Activated naive CD8-positive, alpha-beta T cell treated with anti-CD3 and anti-CD28 coated beads for 36 hours (primary cell): ENCODE measurements around the gene CEP164. TPM values are rescaled to one million over a fixed set of nuclear protein-coding genes. Genes with fewer than 3 reads are reported as not detected.

Experiments
- DNase-seq: peaks from one replicate; pipeline ENCODE4 v3.0.0; 2021
- H3K27ac Mint-ChIP-seq: one replicate; pipeline ENCODE4 v1.8.0; 2022; ENCODE audit warnings: mild to moderate bottlenecking, moderate library complexity, mixed read lengths
- H3K27me3 Mint-ChIP-seq: one replicate; pipeline ENCODE4 v1.8.0; 2022; ENCODE audit warnings: mild to moderate bottlenecking, mixed read lengths
- H3K36me3 Mint-ChIP-seq: one replicate; pipeline ENCODE4 v1.8.0; 2021; ENCODE audit warnings: mild to moderate bottlenecking, mixed read lengths
- H3K4me1 Mint-ChIP-seq: one replicate; pipeline ENCODE4 v1.8.0; 2021; ENCODE audit warnings: mixed read lengths
- H3K4me3 Mint-ChIP-seq: one replicate; pipeline ENCODE4 v1.8.0; 2022; ENCODE audit warnings: mild to moderate bottlenecking, moderate library complexity, mixed read lengths
- H3K9me3 Mint-ChIP-seq: one replicate; pipeline ENCODE4 v1.8.0; 2022; ENCODE audit warnings: mixed read lengths
- total RNA-seq, 2 experiments: library from RNA; stranded (reverse); gene quantifications; one replicate each; pipeline ENCODE4 v1.2.3, GENCODE V29; 2021

The CEP164 gene
- total RNA-seq, 2 experiments from 2014 or later, result 24.8 to 28.3 TPM

- DNase-seq, result no peak
- H3K4me1 Mint-ChIP-seq, result no peaks in the 10 kb centered on the region
- H3K36me3 Mint-ChIP-seq, result no peaks in the 10 kb centered on the region
- H3K27ac Mint-ChIP-seq, result no peak overlapping the region
- no peaks in the 10 kb centered on the region for H3K9me3 Mint-ChIP-seq
- H3K27me3 Mint-ChIP-seq, result no peaks in the 10 kb centered on the region
- no peak overlapping the region for H3K4me3 Mint-ChIP-seq
Measured at GRCh38 chr11:117299351-117300282, 28.0 kb upstream of the CEP164 start.

DNA sequence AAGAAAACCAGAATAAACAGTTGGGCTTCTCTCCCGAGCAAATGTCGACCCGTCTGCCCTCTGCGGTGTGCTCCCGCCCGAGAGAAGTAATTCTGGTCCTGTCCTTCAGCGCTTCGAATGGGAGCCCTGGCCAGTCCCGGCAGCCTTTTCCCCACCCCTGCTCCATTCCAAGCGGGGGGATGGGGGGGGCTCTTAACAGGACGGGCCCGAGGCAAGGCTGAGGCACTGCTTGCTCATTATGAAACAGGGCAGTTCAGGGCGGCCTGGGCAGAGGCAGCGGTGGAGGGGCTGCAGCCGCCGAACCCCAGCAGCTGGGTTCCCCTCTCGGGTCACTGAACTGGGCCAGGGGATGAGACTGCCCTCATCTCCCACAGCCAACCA is 27.4 kb upstream of the CEP164 start:
- H3K9me3 Mint-ChIP-seq, result no peaks in the 10 kb centered on the region
- no peak overlapping the region for H3K4me3 Mint-ChIP-seq
- H3K36me3 Mint-ChIP-seq, result no peaks in the 10 kb centered on the region
- H3K27ac Mint-ChIP-seq, result no peak overlapping the region
- H3K4me1 Mint-ChIP-seq, result no peaks in the 10 kb centered on the region
- DNase-seq, result no peak
- no peaks in the 10 kb centered on the region for H3K27me3 Mint-ChIP-seq

GRCh38 chr11:117300773-117301172 is 26.9 kb upstream of the CEP164 start:
- Mint-ChIP-seq H3K36me3 (no peaks in the 10 kb centered on the region), H3K4me3 (no peak overlapping the region), H3K27ac (no peak overlapping the region), H3K4me1 (no peaks in the 10 kb centered on the region), H3K9me3 (no peaks in the 10 kb centered on the region), H3K27me3 (no peaks in the 10 kb centered on the region)
- DNase-seq, result no peak

- Mint-ChIP-seq H3K4me1 (no peaks in the 10 kb centered on the region), H3K9me3 (no peaks in the 10 kb centered on the region), H3K4me3 (no peak overlapping the region), H3K27me3 (no peaks in the 10 kb centered on the region), H3K27ac (no peak overlapping the region), H3K36me3 (no peaks in the 10 kb centered on the region)
- DNase-seq, result no peak
Measured at GRCh38 chr11:117302228-117302627, 25.4 kb upstream of the CEP164 start.

DNA sequence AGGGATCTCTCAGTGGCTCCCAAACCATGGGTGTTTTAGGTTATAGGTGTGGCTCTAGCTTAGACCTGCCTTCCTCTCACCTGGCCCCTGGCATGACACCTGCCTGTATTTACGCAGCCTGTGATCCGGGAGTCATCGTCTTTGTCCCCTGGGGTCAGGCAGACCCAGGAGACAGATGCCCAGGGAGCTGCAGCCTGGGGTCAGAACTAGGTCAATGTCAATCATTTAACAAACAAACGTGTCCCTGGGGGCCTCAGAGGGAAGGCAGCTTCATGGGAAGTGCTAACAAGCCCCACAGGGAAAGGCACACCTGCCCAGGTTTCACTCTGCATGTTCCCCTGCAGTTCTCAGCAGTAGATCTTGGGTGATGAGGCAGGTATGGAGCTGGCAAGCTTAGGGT is 24.6 kb upstream of the CEP164 start:
- DNase-seq, result no peak
- H3K27me3 Mint-ChIP-seq, result no peaks in the 10 kb centered on the region
- H3K9me3 Mint-ChIP-seq, result no peaks in the 10 kb centered on the region
- no peaks in the 10 kb centered on the region for H3K36me3 Mint-ChIP-seq
- no peaks in the 10 kb centered on the region for H3K4me1 Mint-ChIP-seq
- H3K27ac Mint-ChIP-seq, result no peak overlapping the region
- H3K4me3 Mint-ChIP-seq, result no peak overlapping the region

GRCh38 chr11:117303646-117304315 is 23.9 kb upstream of the CEP164 start:
- Mint-ChIP-seq H3K27me3 (no peaks in the 10 kb centered on the region), H3K4me1 (no peaks in the 10 kb centered on the region), H3K9me3 (no peaks in the 10 kb centered on the region), H3K36me3 (no peaks in the 10 kb centered on the region), H3K27ac (no peak overlapping the region), H3K4me3 (no peak overlapping the region)
- DNase-seq, result no peak

DNA sequence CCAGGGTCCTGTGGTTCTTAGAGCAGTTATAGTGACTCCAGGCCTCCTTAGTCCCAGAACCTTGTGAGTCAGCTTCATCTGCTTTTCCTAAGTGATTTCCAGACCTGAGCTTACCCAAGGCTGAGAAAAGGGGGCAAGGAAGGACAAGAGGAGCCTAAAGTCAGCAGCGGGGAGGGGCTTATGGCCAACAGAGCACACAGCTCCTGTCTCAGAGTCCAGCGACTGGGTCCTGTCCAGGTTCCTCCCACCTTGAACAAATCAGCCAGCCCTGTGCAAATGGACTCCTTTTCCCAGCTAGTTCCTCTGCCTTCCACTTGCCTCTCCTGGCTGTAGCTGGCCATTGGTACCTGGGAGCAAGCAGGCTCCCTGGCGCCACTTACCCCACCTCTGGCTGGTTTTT is 22.5 kb upstream of the CEP164 start:
- no peak overlapping the region for H3K27ac Mint-ChIP-seq
- no peaks in the 10 kb centered on the region for H3K27me3 Mint-ChIP-seq
- no peaks in the 10 kb centered on the region for H3K36me3 Mint-ChIP-seq
- no peak for DNase-seq
- H3K4me1 Mint-ChIP-seq, result no peaks in the 10 kb centered on the region
- no peaks in the 10 kb centered on the region for H3K9me3 Mint-ChIP-seq
- no peak overlapping the region for H3K4me3 Mint-ChIP-seq

GRCh38 chr11:117309310-117309709 is 18.3 kb upstream of the CEP164 start:
- Mint-ChIP-seq H3K4me3 (no peak overlapping the region), H3K9me3 (no peaks in the 10 kb centered on the region), H3K36me3 (no peaks in the 10 kb centered on the region), H3K4me1 (peaks cover under 1% of the 10 kb centered on the region), H3K27ac (no peak overlapping the region), H3K27me3 (peaks cover 12% of the 10 kb centered on the region)
- no peak for DNase-seq

DNA sequence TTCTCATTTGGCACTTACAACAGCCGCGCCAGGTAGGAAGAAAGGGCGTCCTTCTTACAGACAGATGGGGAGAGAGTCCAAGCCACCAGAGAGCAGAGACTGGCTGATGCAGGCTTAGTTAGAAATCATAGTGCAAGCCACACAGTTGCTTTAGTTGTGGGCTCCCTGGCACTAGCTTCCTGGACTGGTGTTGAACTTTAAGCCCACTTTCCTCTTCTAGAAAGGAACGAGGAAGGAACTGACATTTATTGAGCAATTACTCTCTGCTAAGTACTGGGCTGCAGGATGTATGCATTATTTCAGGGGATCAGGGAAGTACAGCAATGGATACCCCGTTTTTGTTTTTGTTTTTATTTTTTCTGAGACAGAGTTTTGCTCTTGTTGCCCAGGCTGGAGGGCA is 14.6 kb upstream of the CEP164 start:
- H3K27ac Mint-ChIP-seq, result no peak overlapping the region
- H3K4me3 Mint-ChIP-seq, result no peak overlapping the region
- peaks cover 41% of the 10 kb centered on the region for H3K27me3 Mint-ChIP-seq
- H3K36me3 Mint-ChIP-seq, result no peaks in the 10 kb centered on the region
- DNase-seq, result no peak
- H3K9me3 Mint-ChIP-seq, result no peaks in the 10 kb centered on the region
- H3K4me1 Mint-ChIP-seq, result peaks cover 5% of the 10 kb centered on the region

GRCh38 chr11:117313828-117314768 is 13.6 kb upstream of the CEP164 start:
- Mint-ChIP-seq H3K36me3 (no peaks in the 10 kb centered on the region), H3K9me3 (no peaks in the 10 kb centered on the region), H3K27ac (no peak overlapping the region), H3K4me3 (peak overlapping the region; percentile 16), H3K4me1 (peaks cover 5% of the 10 kb centered on the region), H3K27me3 (peaks cover 41% of the 10 kb centered on the region)
- DNase-seq, result no peak

DNA sequence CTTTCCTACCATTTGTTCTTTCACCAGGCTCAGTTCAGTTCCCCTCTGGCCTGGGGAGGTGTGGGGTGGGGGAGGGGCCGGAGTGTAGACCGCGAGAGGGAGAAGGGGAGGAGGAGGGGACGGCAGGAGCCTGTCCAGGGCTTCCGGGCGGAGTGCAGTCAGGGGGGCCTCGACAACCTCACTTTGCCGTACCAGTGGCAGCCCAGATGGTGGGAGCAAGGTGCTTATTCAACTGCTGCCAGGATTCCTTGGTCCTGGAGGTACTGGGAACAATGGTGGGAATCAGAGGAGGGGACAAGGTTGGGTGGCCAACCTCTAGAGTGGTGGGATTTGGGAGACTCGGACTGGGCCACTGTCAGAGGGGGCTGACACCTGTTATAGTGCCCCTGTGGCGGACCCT is 12.8 kb upstream of the CEP164 start:
- H3K36me3 Mint-ChIP-seq, result no peaks in the 10 kb centered on the region
- H3K27me3 Mint-ChIP-seq, result peaks cover 41% of the 10 kb centered on the region
- peaks cover 5% of the 10 kb centered on the region for H3K4me1 Mint-ChIP-seq

DNA sequence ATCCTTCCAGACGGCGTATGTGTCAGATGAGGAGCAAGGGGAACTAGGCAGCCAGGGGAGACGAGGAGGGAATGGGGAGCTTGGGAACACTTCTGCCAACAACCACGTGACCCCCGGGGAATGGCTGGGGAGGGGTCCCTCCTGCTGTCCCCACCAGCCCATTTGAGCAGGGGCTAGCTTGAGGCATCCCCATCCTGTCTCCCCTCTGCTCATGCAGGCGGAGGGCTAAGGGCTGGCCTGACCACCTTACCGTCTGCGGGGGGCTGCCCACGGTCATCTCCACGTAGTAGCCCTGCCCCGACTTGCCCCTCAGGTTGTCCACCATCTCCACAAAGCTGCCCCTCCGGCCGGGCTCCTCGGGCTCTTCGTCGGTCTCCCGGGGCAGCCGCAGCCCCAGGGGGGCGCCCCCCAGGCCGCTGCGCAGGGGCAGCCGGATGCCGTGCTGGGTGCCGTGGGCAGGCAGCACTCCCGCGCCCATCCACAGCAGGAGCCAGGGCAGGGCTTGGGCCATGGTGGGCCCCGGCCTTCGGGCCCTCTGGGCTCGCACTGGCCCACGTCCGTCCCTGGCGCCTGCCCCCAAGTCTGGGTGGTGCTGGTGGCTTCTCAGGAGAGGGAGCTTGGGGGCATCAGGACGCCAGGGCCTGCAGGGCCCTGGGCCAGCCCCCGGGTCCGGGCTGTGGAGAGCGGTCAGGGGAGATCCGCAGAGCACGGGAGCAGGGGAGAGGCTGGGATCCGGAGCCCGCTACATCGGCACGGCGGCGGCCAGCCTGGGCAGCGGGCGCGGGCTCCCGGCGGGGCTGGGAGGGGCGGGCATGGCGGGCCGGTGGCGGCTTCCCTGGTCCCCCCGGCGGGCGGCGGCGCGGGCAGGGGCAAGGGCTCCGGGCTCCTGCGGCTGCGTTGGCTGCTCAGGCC is 12.1 kb upstream of the CEP164 start:
- Mint-ChIP-seq H3K36me3 (no peaks in the 10 kb centered on the region), H3K27ac (no peak overlapping the region)

More for the DNA sequence above, 12.8 kb upstream of the CEP164 start:
- Mint-ChIP-seq H3K4me3 (peak overlapping the region; percentile 43), H3K9me3 (no peaks in the 10 kb centered on the region), H3K27ac (no peak overlapping the region)
- no peak for DNase-seq

DNA sequence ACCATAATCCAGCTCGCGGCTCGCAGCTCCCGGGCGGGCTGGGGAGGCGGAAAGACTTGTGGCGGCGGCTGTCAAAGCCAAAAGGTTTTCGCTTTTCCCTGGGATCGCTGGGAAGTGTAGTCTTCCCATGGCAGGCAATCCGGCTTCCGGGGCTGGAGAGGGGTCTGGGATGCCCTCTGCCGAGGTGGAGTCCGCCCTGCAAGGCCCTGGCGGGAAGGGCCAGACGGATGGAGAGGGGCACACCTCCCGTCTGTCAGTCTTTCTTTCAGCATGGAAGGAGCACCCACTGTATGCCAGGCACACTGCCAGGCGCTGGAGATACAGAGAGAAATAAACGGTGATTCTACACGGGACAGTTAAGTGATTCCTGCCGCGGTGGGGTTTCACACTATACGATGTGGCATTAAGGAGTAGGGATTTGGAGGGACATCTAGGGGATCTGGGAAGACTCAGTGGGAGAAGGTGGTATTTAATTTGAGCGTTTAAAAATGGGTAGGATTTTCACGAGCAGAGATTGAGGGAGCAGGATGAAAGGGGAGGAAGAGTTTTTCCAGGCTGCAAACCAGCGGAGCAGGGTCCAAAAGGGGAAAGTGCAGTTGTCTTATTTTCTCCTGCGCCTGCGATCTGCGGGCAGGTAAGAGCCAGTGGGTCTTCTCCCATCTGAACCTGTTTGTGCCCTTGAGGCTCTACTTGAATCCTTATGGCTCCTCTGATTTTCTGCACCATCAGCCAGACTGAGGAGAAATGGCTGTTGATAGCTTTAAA is 11.3 kb upstream of the CEP164 start, which contains the start of gene BACE1:
Gene BACE1 (minus strand): TSS at position 60 of the 765 bp plus-strand sequence. CDS start 461 bp downstream, outside the sequence.
- Mint-ChIP-seq H3K4me3 (peak within 1 kb of the TSS; percentile 73), H3K4me1 (peaks cover 5% of the 10 kb centered on the region), H3K27me3 (peaks cover 39% of the 10 kb centered on the region), H3K27ac (no peak within 1 kb of the TSS), H3K9me3 (no peaks in the 10 kb centered on the region), H3K36me3 (no peaks in the 10 kb centered on the region)
- no peak for DNase-seq

More for the DNA sequence above, 12.1 kb upstream of the CEP164 start:
- peak; percentile 40 for DNase-seq
- no peaks in the 10 kb centered on the region for H3K9me3 Mint-ChIP-seq
- peak overlapping the region; percentile 73 for H3K4me3 Mint-ChIP-seq
- H3K27me3 Mint-ChIP-seq, result peaks cover 41% of the 10 kb centered on the region
- H3K4me1 Mint-ChIP-seq, result peaks cover 5% of the 10 kb centered on the region
